Progenitor cell of endocrine pancreas (in vitro differentiated cells): ENCODE data around the gene PTH2R. TPM values are rescaled to one million over a fixed set of nuclear protein-coding genes. Genes with fewer than 3 reads are reported as not detected.

Experiments
- DNase-seq: peaks from one replicate; pipeline ENCODE4 v3.0.0; 2021; ENCODE audit warnings: low spot score; ENCODE audit not compliant: unreplicated experiment
- H3K27ac Mint-ChIP-seq: 2 replicates; pipeline ENCODE4 v1.8.0; 2021; ENCODE audit warnings: mild to moderate bottlenecking, moderate library complexity, mixed read lengths
- H3K27me3 Mint-ChIP-seq: 2 replicates; pipeline ENCODE4 v1.8.0; 2021; ENCODE audit warnings: mixed read lengths
- H3K36me3 Mint-ChIP-seq: 2 replicates; pipeline ENCODE4 v1.8.0; 2022; ENCODE audit warnings: mixed read lengths; ENCODE audit not compliant: insufficient read depth
- H3K4me1 Mint-ChIP-seq: 2 replicates; pipeline ENCODE4 v1.8.0; 2021; ENCODE audit warnings: low read depth, mixed read lengths
- H3K4me3 Mint-ChIP-seq: 2 replicates; pipeline ENCODE4 v1.8.0; 2021; ENCODE audit warnings: low read depth, mild to moderate bottlenecking, moderate library complexity, mixed read lengths
- H3K9me3 Mint-ChIP-seq: 2 replicates; pipeline ENCODE4 v1.8.0; 2021; ENCODE audit warnings: low read depth, mixed read lengths
- CTCF ChIP-seq: fragments of 200-600 bp; sonication (generic); IDR thresholded peaks from one replicate; pipeline ENCODE4 v1.5.0; 2021; ENCODE audit warnings: antibody characterized with exemption, mild to moderate bottlenecking; ENCODE audit not compliant: unreplicated experiment
- total RNA-seq: library from RNA; stranded (reverse); gene quantifications from 2 replicates; pipeline ENCODE4 v1.2.1, GENCODE V29; 2021

Gene PTH2R
- total RNA-seq, 1 donor from 2014 or later, result 3.5 TPM

- Mint-ChIP-seq H3K4me3 (no peak overlapping the region), H3K27ac (no peak overlapping the region), H3K36me3 (peaks cover 17% of the 10 kb centered on the region), H3K9me3 (peaks cover 19% of the 10 kb centered on the region), H3K4me1 (no peaks in the 10 kb centered on the region), H3K27me3 (no peaks in the 10 kb centered on the region)
- TF ChIP-seq CTCF, result no peak
- DNase-seq, result no peak
These were observed 46.1 kb upstream of the PTH2R start for GRCh38 chr2:208360259-208361076.

DNA sequence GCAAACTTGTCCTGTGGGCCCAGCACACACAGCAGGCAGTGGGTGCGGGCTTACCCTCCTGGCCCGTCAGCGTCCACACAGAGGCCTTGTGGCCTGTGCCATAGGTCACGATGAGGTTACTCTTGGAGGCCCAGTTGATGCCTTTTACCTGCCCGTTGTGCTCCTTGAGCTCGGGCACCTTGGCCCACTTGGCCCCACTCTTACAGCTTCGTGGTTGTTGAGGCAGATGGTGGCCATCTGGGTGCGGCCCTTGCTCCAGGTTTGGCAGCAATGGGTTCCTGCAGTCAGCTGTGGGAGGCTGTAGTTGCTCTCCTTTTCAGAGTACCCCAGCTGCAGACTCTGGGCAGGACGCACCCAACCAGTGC lies 45.5 kb upstream of the PTH2R start:
- Mint-ChIP-seq H3K4me3 (no peak overlapping the region), H3K36me3 (peaks cover 17% of the 10 kb centered on the region), H3K9me3 (peaks cover 19% of the 10 kb centered on the region), H3K27ac (no peak overlapping the region), H3K4me1 (no peaks in the 10 kb centered on the region), H3K27me3 (no peaks in the 10 kb centered on the region)
- no peak for DNase-seq
- no peak for TF ChIP-seq CTCF

- no peak for DNase-seq
- Mint-ChIP-seq H3K9me3 (peaks cover 19% of the 10 kb centered on the region), H3K27ac (no peak overlapping the region), H3K27me3 (no peaks in the 10 kb centered on the region), H3K4me3 (no peak overlapping the region), H3K36me3 (peaks cover 12% of the 10 kb centered on the region), H3K4me1 (no peaks in the 10 kb centered on the region)
- no peak for TF ChIP-seq CTCF
These were observed 43.1 kb upstream of the PTH2R start for GRCh38 chr2:208363485-208363884.

- peaks cover 18% of the 10 kb centered on the region for H3K9me3 Mint-ChIP-seq
- no peaks in the 10 kb centered on the region for H3K4me1 Mint-ChIP-seq
- no peaks in the 10 kb centered on the region for H3K27me3 Mint-ChIP-seq
- DNase-seq, result no peak
- no peak for TF ChIP-seq CTCF
- no peak overlapping the region for H3K27ac Mint-ChIP-seq
- H3K4me3 Mint-ChIP-seq, result no peak overlapping the region
- peaks cover 5% of the 10 kb centered on the region for H3K36me3 Mint-ChIP-seq
These were observed 40.1 kb upstream of the PTH2R start for GRCh38 chr2:208366215-208367127.

DNA sequence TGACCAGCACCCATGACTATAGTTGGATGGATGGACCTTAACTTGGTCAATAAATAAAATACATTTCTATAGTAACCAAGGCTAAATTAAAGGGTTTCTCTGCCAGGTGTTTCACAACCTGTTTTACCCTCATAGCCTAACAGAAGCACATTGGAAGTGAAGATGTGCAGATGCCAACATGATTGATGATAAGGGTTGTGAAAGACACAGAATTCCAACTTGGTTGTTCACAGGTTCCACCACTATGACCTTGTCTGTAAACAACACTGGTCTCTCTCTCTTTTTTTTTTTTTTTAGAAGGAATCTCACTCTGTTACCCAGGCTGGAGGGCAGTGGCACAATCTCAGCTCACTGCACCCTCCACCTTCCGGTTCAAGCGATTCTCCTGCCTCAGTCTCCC lies 37.5 kb upstream of the PTH2R start:
- Mint-ChIP-seq H3K27ac (no peak overlapping the region), H3K27me3 (no peaks in the 10 kb centered on the region), H3K4me1 (no peaks in the 10 kb centered on the region), H3K9me3 (peaks cover 11% of the 10 kb centered on the region), H3K4me3 (no peak overlapping the region), H3K36me3 (peaks cover 5% of the 10 kb centered on the region)
- no peak for TF ChIP-seq CTCF
- no peak for DNase-seq
